Adrenal gland (tissue), 12 donors: ENCODE data around the gene DCXR. TPM values are rescaled to one million over a fixed set of nuclear protein-coding genes. Genes with fewer than 3 reads are reported as not detected.

ENCODE experiments used
- DNase-seq, 7 donors: peaks; one replicate each; pipeline ENCODE4 v3.0.0-alpha.2; 2019 to 2020
- H3K27ac ChIP-seq, 5 donors: fragments of 200-600 bp; sonication (generic) in 4 of 5; 1 replicate in 3 of 5; 2 replicates in 2 of 5; pipeline versions ENCODE4 v1.5.1 to v1.8.0; 2016 to 2020; ENCODE audit warnings: mild to moderate bottlenecking in 1 of 5
- H3K27me3 ChIP-seq: fragments of 200-600 bp; 2 replicates; pipeline ENCODE4 v1.8.0; 2021
- H3K36me3 ChIP-seq, 2 donors: fragments of 200-600 bp; replicated peaks in 1 of 2; 1 replicate in 1 of 2; 2 replicates in 1 of 2; pipeline versions ENCODE4 v1.5.1 to v1.8.0; 2018 to 2022
- H3K4me1 ChIP-seq, 2 donors: fragments of 200-600 bp; replicated peaks in 1 of 2; 1 replicate in 1 of 2; 2 replicates in 1 of 2; pipeline versions ENCODE4 v1.5.1 to v1.8.0; 2018 to 2021
- H3K4me3 ChIP-seq, 4 donors: fragments of 200-600 bp; sonication (generic) in 3 of 4; one replicate each; pipeline ENCODE4 v1.5.1; 2016 to 2018
- H3K9me3 ChIP-seq, 3 donors: fragments of 200-600 bp; sonication (generic) in 1 of 3; replicated peaks in 1 of 3; 1 replicate in 2 of 3; 2 replicates in 1 of 3; pipeline versions ENCODE4 v1.5.1 to v1.8.0; 2016 to 2021
- POLR2A ChIP-seq, 2 donors: fragments of 450-650 bp; IDR thresholded peaks; one replicate each; pipeline ENCODE4 v1.6.1; 2017; ENCODE audit warnings: antibody characterized with exemption in 2 of 2, mild to moderate bottlenecking in 2 of 2, moderate library complexity in 1 of 2
- WGBS, 4 donors: extraction: QIAGEN DNeasy Blood & Tissue Kit in 2 of 4; methylation state at CpG; one replicate each; pipeline versions ENCODE4 v1.1.5 to v1.1.7; 2013 to 2017; 5-methylcytosine and 5-hydroxymethylcytosine counted together
- intact Hi-C, 2 donors: fragments of 100-400 bp; cut with DNase I; formaldehyde crosslinking; loops; one replicate each; pipeline versions ENCODE4 v1.14.1 to v1.15.0; 2022 to 2023
- polyA plus RNA-seq, 3 donors: library from polyadenylated mRNA; stranded (reverse); fragments of 200-250 nt in 2 of 3; fragments of 350-450 nt in 1 of 3; fragmentation: Illumina TruSeq in 1 of 3; extraction: RNeasy Lipid Tissue Mini Kit (QIAGEN cat#74804) in 1 of 3; gene quantifications; one replicate each; pipeline ENCODE4 v1.2.3, GENCODE V29; 2013 to 2014
- total RNA-seq, 9 donors: library from RNA; depleted of rRNA in 4 of 9; stranded (reverse); fragments of >200 nt in 4 of 9; fragments of 120-200 nt in 1 of 9; fragmentation: NEBNext Ultra II Directional in 1 of 9; extraction: Animal tissue kit (Norgen Biotek cat#: 25700) in 1 of 9; gene quantifications; one replicate each; pipeline versions ENCODE4 v1.1.0 to v1.2.4, GENCODE V29; 2013 to 2023
- TF ChIP-seq, protein P1 (sequence below), 6 experiments: fragments of 450-650 bp in 4 of 6; fragments of 200-600 bp in 2 of 6; sonication (generic) in 1 of 6; IDR thresholded peaks; 1 replicate in 5 of 6; 2 replicates in 1 of 6; pipeline versions ENCODE4 v1.5.1 to v1.8.0; 2016 to 2021; ENCODE audit warnings: antibody characterized with exemption in 6 of 6, mild to moderate bottlenecking in 2 of 6, moderate library complexity in 1 of 6
- donor health status: healthy with polysubstance abuse.
- donor health status: Bipolar disorder and iron deficiency.
- donor health status: DM: yes; HTN: yes; CAD: no.
- donor health status: DM: no; HTN: no; CAD: no.
- donor health status: DM: no; HTN: no; CAD: no.
- donor health status: DM: yes; HTN: yes; CAD: no.

Gene DCXR
- total and polyA plus RNA-seq, 12 donors, result 66.9 to 183 (median 104) TPM

GRCh38 chr17:82022310-82022980 is 15.1 kb downstream of the DCXR start, which contains the start of gene CENPX:
Gene CENPX (minus strand): TSS chr17:82022878. CDS start chr17:82022861, 17 bp downstream.
- TF ChIP-seq, protein P1, sequence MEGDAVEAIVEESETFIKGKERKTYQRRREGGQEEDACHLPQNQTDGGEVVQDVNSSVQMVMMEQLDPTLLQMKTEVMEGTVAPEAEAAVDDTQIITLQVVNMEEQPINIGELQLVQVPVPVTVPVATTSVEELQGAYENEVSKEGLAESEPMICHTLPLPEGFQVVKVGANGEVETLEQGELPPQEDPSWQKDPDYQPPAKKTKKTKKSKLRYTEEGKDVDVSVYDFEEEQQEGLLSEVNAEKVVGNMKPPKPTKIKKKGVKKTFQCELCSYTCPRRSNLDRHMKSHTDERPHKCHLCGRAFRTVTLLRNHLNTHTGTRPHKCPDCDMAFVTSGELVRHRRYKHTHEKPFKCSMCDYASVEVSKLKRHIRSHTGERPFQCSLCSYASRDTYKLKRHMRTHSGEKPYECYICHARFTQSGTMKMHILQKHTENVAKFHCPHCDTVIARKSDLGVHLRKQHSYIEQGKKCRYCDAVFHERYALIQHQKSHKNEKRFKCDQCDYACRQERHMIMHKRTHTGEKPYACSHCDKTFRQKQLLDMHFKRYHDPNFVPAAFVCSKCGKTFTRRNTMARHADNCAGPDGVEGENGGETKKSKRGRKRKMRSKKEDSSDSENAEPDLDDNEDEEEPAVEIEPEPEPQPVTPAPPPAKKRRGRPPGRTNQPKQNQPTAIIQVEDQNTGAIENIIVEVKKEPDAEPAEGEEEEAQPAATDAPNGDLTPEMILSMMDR (IDR thresholded peaks at IDR 0.05), result no peak
- peak; percentile 36 to 62 for TF ChIP-seq POLR2A (IDR thresholded peaks at IDR 0.05)
- Histone ChIP-seq H3K27ac (peak within 1 kb of the TSS in 2 of 5 donors; percentile 34 to 86), H3K4me3 (peak within 1 kb of the TSS; percentile 37 to 81 (median 46)), H3K4me1 (peaks cover 21 to 27% of the 10 kb centered on the region in 2 donors), H3K9me3 (no peaks in the 10 kb centered on the region), H3K27me3 (no peaks in the 10 kb centered on the region), H3K36me3 (no peaks in the 10 kb centered on the region)
- intact Hi-C loops, result loop anchor here in 1 of 2 donors (10.0 kb wide), 1 partner anchor 272 kb away; no protein-coding TSS in a partner anchor
- DNase-seq, result peak in 1 of 7 donors; percentile 67
- WGBS, 4 donors, result 1 to 10% (median 2%) methylated on average over 4 to 64 of the region's 64 CpGs

DNA sequence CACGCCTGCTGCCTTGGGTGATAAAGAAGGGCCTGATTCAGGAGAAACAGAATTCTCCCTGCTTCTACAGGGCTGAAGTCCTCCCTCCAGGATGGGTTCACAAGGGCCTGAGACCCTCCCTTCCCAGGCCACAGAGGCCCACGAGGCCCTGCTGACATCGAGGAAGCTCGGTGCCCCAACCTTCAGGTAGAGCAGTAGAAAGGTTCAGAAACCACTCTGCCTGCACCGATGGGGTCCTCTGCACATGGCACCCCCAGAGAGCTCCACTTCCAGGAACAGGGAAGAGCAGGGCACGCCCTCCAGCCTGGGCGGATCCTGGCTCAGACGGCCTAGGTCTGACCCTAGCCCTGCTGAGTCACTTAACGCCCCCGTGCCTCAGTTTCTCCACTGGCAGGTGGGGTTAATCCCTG is 15.6 kb downstream of the DCXR start:
- Histone ChIP-seq H3K4me3 (peak overlapping the region in 3 of 4 donors; percentile 37 to 81 (median 52)), H3K9me3 (no peaks in the 10 kb centered on the region), H3K27me3 (no peaks in the 10 kb centered on the region), H3K4me1 (peaks cover 21 to 27% of the 10 kb centered on the region in 2 donors), H3K27ac (peak overlapping the region in 1 of 5 donors; percentile 86), H3K36me3 (no peaks in the 10 kb centered on the region)
- intact Hi-C loops, result loop anchor here (2.0 to 10.0 kb wide), 3 partner anchors 61 to 273 kb away; partner anchors contain the start of gene NOTUM (in 1 of the 2)
- 5 to 17% (median 11%) methylated on average over 2 to 10 of the region's 10 CpGs for WGBS, 4 donors
- no peak for DNase-seq
- TF ChIP-seq POLR2A (IDR thresholded peaks at IDR 0.05), result no peak
- TF ChIP-seq, protein P1 (IDR thresholded peaks at IDR 0.05), result no peak

GRCh38 chr17:82021107-82021899 is 16.2 kb downstream of the DCXR start:
- WGBS, 4 donors, result 34 to 40% (median 39%) methylated on average over 2 to 25 of the region's 25 CpGs
- no peaks in the 10 kb centered on the region for H3K36me3 ChIP-seq
- no peaks in the 10 kb centered on the region for H3K27me3 ChIP-seq
- no peaks in the 10 kb centered on the region for H3K9me3 ChIP-seq
- intact Hi-C loops, result loop anchor here (2.0 to 10.0 kb wide), 3 partner anchors 61 to 273 kb away; partner anchors contain the start of gene NOTUM (in 1 of the 2)
- peak overlapping the region in 1 of 4 donors; percentile 81 for H3K4me3 ChIP-seq
- TF ChIP-seq POLR2A (IDR thresholded peaks at IDR 0.05), result no peak
- TF ChIP-seq, protein P1 (IDR thresholded peaks at IDR 0.05), result peak; percentile 49 to 92 (median 90)
- peaks cover 21 to 27% of the 10 kb centered on the region in 2 donors for H3K4me1 ChIP-seq
- peak; percentile 78 to 92 (median 88) for DNase-seq
- no peak overlapping the region for H3K27ac ChIP-seq
